SK-N-MC (cell line): ENCODE data around the gene RSPRY1.
"Not testable (repeated sequence)": the region's sequence is repeated elsewhere in the genome, so short reads cannot be mapped to it uniquely, and the experiment has no call there.

Experiments
- EZH2 ChIP-seq: fragments of 200-600 bp; sonication (generic); IDR thresholded peaks from one replicate; pipeline ENCODE4 v1.6.1; 2017; ENCODE audit warnings: antibody characterized with exemption
- POLR2AphosphoS5 ChIP-seq: IDR thresholded peaks from 2 replicates; pipeline ENCODE4 v1.6.1; 2012; ENCODE audit warnings: mild to moderate bottlenecking, low read depth, low read length, borderline replicate concordance

- TF ChIP-seq EZH2, POLR2AphosphoS5: not testable (repeated sequence)
These were observed 14.8 kb downstream of the RSPRY1 start for GRCh38 chr16:57200926-57201325.
